ENCODE measurements around the gene ADNP.

- no peak for TF ChIP-seq CTCF (conservative IDR thresholded peaks at IDR 0.05; ENCODE audit: low read depth, low read length)
- no peak for TF ChIP-seq POLR2A (IDR thresholded peaks at IDR 0.05; ENCODE audit: low read depth, low read length)
- TF ChIP-seq RFX5 (IDR thresholded peaks at IDR 0.05; ENCODE audit: low read depth, low read length), result no peak
- no peak for TF ChIP-seq CEBPB (IDR thresholded peaks at IDR 0.05; ENCODE audit: low read depth, low read length)
- TF ChIP-seq SMC3 (IDR thresholded peaks at IDR 0.05; ENCODE audit: low read depth, low read length), result no peak
- TF ChIP-seq BHLHE40 (IDR thresholded peaks at IDR 0.05; ENCODE audit: low read depth, low read length), result no peak
- TF ChIP-seq RAD21 (IDR thresholded peaks at IDR 0.05; ENCODE audit: low read length), result no peak
Observed at GRCh38 chr20:50932016-50932485, 814 bp upstream of the ADNP start.

All from IMR-90 (cell line).